Right lobe of liver (tissue), 6 donors: ENCODE measurements around the gene PHGDH. TPM values are rescaled to one million over a fixed set of nuclear protein-coding genes. Genes with fewer than 3 reads are reported as not detected.
A peak's percentile ranks its signal among the peaks of the same experiment; 100 is the strongest.

ENCODE experiments used
- ATAC-seq, 4 donors: fragments of 200-7000 bp; cut with Tn5 transposase; one replicate each; pipeline ENCODE4 v1.9.1; 2020; ENCODE audit warnings: mild to moderate bottlenecking in 4 of 4, moderate library complexity in 4 of 4
- DNase-seq, 3 donors: peaks; one replicate each; pipeline ENCODE4 v3.0.0-alpha.2; 2020
- H3K27ac ChIP-seq, 3 donors: fragments of 200-600 bp; one replicate each; pipeline ENCODE4 v1.8.0; 2022
- H3K27me3 ChIP-seq, 2 donors: fragments of 200-600 bp; one replicate each; pipeline ENCODE4 v1.8.0; 2022
- H3K36me3 ChIP-seq, 4 donors: fragments of 200-600 bp; sonication (generic) in 1 of 4; one replicate each; pipeline versions ENCODE4 v1.5.1 to v1.8.0; 2017 to 2022; ENCODE audit warnings: control low read depth in 1 of 4
- H3K4me1 ChIP-seq, 4 donors: fragments of 200-600 bp; sonication (generic) in 1 of 4; one replicate each; pipeline versions ENCODE4 v1.5.1 to v1.8.0; 2017 to 2022; ENCODE audit warnings: control low read depth in 1 of 4
- H3K4me3 ChIP-seq, 3 donors: fragments of 200-600 bp; one replicate each; pipeline ENCODE4 v1.8.0; 2022
- H3K9me3 ChIP-seq, 4 donors: fragments of 200-600 bp; sonication (generic) in 1 of 4; one replicate each; pipeline versions ENCODE4 v1.5.1 to v1.8.0; 2017 to 2022; ENCODE audit warnings: control low read depth in 1 of 4
- POLR2A ChIP-seq: fragments of 450-650 bp; IDR thresholded peaks from one replicate; pipeline ENCODE4 v1.6.1; 2017; ENCODE audit warnings: antibody characterized with exemption, mild to moderate bottlenecking
- WGBS: methylation state at CpG from one replicate; pipeline ENCODE4 v1.1.6; 2018; ENCODE audit warnings: low coverage, low lambda C conversion rate; ENCODE audit not compliant: insufficient coverage; ENCODE audit errors: missing lambda C conversion rate; 5-methylcytosine and 5-hydroxymethylcytosine counted together
- intact Hi-C, 2 donors: fragments of 100-400 bp; cut with DNase I; formaldehyde crosslinking; loops; one replicate each; pipeline versions ENCODE4 v1.11.2 to v1.14.1; 2022
- total RNA-seq, 6 experiments: library from RNA; depleted of rRNA in 2 of 6; stranded (reverse); fragments of >200 nt in 2 of 6; fragmentation: NEBNext Ultra II Directional in 3 of 6; extraction: Animal tissue kit (Norgen Biotek cat#: 25700) in 3 of 6; gene quantifications; one replicate each; pipeline versions ENCODE4 v1.1.0 to v1.2.4, GENCODE V29; 2016 to 2023
- TF ChIP-seq, protein P1 (sequence below), 4 donors: fragments of 200-600 bp in 3 of 4; fragments of 450-650 bp in 1 of 4; IDR thresholded peaks; one replicate each; pipeline versions ENCODE4 v1.5.1 to v1.8.0; 2016 to 2022; ENCODE audit warnings: antibody characterized with exemption in 4 of 4, mild to moderate bottlenecking in 2 of 4
- donor health status: DM: no; HTN: yes; CAD: no.
- donor health status: DM: no; HTN: no; CAD: no.
- donor health status: DM: no; HTN: no; CAD: no.
- donor health status: DM: no; HTN: yes; CAD: no.
- donor health status: DM: no; HTN: yes; CAD: no.

PHGDH gene
- total RNA-seq, 6 experiments from 2014 or later, result 51.2 to 151 (median 74.0) TPM

DNA sequence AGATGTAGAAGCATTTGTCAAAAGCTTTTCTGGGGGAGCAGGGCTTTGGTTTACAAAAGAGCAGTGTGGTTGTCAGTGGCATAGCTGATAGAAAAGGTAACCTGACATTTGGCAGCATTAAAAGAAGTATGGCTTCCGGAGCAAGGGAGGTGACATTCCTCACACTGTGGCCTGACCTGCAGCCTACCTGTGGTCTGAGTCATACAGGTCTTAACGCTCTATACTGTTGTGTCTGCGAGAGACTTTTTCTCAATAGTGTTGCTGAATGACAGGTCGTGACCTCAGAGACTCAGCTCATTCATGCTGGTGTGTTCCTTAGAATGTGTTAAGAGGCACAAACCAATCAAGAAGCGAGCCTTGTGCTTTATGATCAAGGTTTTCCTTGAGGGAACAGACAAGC, 19.3 kb downstream of the PHGDH start:
- TF ChIP-seq, protein P1, sequence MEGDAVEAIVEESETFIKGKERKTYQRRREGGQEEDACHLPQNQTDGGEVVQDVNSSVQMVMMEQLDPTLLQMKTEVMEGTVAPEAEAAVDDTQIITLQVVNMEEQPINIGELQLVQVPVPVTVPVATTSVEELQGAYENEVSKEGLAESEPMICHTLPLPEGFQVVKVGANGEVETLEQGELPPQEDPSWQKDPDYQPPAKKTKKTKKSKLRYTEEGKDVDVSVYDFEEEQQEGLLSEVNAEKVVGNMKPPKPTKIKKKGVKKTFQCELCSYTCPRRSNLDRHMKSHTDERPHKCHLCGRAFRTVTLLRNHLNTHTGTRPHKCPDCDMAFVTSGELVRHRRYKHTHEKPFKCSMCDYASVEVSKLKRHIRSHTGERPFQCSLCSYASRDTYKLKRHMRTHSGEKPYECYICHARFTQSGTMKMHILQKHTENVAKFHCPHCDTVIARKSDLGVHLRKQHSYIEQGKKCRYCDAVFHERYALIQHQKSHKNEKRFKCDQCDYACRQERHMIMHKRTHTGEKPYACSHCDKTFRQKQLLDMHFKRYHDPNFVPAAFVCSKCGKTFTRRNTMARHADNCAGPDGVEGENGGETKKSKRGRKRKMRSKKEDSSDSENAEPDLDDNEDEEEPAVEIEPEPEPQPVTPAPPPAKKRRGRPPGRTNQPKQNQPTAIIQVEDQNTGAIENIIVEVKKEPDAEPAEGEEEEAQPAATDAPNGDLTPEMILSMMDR (IDR thresholded peaks at IDR 0.05), result no peak
- no peak for TF ChIP-seq POLR2A
- no peak for ATAC-seq
- peak in 1 of 3 donors; percentile 10 for DNase-seq
- Histone ChIP-seq H3K36me3 (peaks cover 0 to 11% (median 4%) of the 10 kb centered on the region in 4 donors), H3K27me3 (no peaks in the 10 kb centered on the region), H3K4me1 (peaks cover 0 to 41% (median 16%) of the 10 kb centered on the region in 4 donors), H3K9me3 (no peaks in the 10 kb centered on the region), H3K27ac (no peak overlapping the region), H3K4me3 (no peak overlapping the region)
- WGBS, result 70% methylated on average over 2 of the region's 5 CpGs
- intact Hi-C loops, result no loop called here

DNA sequence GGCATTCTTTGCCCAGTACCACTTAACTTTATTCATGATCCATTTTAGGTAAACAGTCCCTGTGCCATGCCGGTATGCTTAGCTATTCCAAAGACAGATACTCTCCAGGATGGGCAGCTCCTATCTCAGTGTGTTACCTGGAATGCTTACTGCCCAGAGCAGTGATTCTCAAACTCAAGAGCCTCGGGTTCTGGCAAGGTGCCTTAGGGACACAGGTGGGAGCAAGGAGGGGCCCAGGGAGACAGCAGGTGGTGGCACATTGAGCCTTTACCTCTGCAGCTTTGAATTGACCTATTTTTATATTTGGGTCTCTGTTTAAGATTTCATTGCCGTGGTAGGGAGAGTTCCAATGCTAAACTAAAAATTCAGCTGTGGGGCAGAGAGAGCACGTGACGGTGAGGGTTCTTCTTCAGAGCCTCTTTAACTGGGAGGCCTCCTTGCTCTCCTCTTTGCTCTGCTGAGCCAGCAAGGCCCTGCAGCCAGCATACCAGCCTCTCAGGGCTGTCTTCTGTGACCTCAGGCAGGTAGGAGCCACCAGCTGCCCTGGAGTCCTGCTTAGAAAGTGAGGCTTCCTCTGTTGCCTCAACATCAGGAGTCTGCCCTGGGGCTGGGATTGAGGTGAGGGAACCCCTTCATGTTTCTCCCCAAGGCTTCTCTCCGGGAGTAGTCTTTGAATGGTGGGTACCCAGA, 20.2 kb downstream of the PHGDH start:
- no peak for ATAC-seq
- no peaks in the 10 kb centered on the region for H3K27me3 ChIP-seq
- H3K36me3 ChIP-seq, result peaks cover 0 to 11% (median 4%) of the 10 kb centered on the region in 4 donors
- intact Hi-C loops, result no loop called here
- no peak overlapping the region for H3K4me3 ChIP-seq
- peak in 1 of 3 donors; percentile 36 for DNase-seq
- TF ChIP-seq POLR2A, result no peak
- TF ChIP-seq, protein P1 (IDR thresholded peaks at IDR 0.05), result no peak
- H3K4me1 ChIP-seq, result peaks cover 0 to 41% (median 16%) of the 10 kb centered on the region in 4 donors
- 59% methylated on average over 5 of the region's 6 CpGs for WGBS
- no peak overlapping the region for H3K27ac ChIP-seq
- no peaks in the 10 kb centered on the region for H3K9me3 ChIP-seq

DNA sequence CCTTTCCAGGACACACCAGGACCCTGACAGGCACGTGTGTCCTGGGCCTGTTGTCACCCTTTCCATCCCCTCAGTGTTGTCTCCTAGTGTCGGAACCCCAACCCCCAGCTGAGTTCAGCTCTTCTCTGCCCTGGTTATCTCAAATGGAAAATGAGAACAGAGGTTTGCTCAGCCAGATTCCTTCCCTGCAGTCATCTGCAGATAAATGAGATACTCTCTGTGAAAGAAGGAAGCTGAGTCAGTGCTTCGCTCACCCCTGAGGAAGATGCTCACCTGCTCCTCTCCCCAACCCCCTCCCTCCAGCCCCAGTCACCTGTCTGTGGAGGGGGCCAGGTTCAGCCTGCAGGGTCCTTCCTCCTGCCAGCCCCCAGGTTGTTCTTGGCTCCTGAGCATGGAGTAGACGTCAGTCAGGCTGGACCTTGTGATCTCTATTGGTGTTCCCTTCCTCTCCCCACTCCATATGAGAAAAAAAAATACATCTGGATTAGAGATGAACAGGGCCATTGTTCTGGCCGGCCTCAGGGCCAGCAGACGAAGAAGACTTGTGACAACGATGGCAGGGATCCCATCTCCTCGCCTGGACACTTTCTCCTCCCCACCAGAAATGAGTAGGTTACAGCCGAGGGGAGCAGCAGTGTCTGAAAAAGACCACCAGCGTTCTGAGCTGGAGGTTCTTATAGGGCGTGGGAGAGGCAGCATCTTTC, 20.9 kb downstream of the PHGDH start:
- Histone ChIP-seq H3K27ac (no peak overlapping the region), H3K4me1 (peaks cover 0 to 41% (median 16%) of the 10 kb centered on the region in 4 donors), H3K36me3 (peaks cover 0 to 11% (median 4%) of the 10 kb centered on the region in 4 donors), H3K27me3 (no peaks in the 10 kb centered on the region), H3K4me3 (no peak overlapping the region), H3K9me3 (no peaks in the 10 kb centered on the region)
- intact Hi-C loops, result no loop called here
- ATAC-seq (no peak), DNase-seq (no peak)
- 78% methylated on average over 7 of the region's 11 CpGs for WGBS
- TF ChIP-seq, protein P1 (IDR thresholded peaks at IDR 0.05), result no peak
- TF ChIP-seq POLR2A, result no peak

DNA sequence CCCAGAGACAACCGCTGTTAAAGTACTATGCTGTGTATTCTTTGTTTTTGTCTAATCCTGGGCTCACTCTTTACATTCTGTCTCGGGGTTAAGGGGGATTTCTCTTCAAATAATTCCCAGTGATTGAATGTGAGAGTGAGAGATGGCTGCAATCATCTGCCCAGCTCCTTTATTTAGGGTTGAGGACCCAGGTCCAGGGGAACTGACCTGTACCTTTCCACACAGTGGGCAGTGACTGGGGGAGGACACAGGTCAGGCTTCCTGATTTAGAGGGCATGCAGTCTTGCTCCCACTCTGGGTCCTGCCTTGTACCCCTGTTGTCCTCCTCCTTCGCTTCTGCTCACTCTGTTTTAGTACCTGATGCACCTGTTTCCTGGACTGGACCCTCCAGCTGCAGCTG, 22.0 kb downstream of the PHGDH start:
- no peak overlapping the region for H3K27ac ChIP-seq
- no peak for DNase-seq
- ATAC-seq, result no peak
- peaks cover 0 to 19% (median 4%) of the 10 kb centered on the region in 4 donors for H3K36me3 ChIP-seq
- H3K27me3 ChIP-seq, result no peaks in the 10 kb centered on the region
- intact Hi-C loops, result no loop called here
- no peaks in the 10 kb centered on the region for H3K9me3 ChIP-seq
- 100% methylated on average over 2 of the region's 3 CpGs for whole genome bisulfite sequencing
- TF ChIP-seq POLR2A, result no peak
- TF ChIP-seq, protein P1 (IDR thresholded peaks at IDR 0.05), result no peak
- H3K4me1 ChIP-seq, result peaks cover 0 to 30% (median 11%) of the 10 kb centered on the region in 4 donors
- H3K4me3 ChIP-seq, result no peak overlapping the region
